Measurements from ENCODE around the gene CCDC188. TPM values are rescaled to one million over a fixed set of nuclear protein-coding genes. Genes with fewer than 3 reads are reported as not detected.

CCDC188 gene
- total and polyA plus RNA-seq, 4 donors = 0.63 to 4.0 (median 1.4) TPM

GRCh38 chr22:20124083-20124787, 26.6 kb downstream of the CCDC188 start:
- Histone ChIP-seq H3K36me3 (ENCODE audit: control insufficient read depth in 4 of 4, insufficient read depth in 4 of 4, low read length in 4 of 4) (peaks cover 2 to 50% (median 10%) of the 10 kb centered on the region in 4 donors), H3K9ac (ENCODE audit: insufficient read depth in 1 of 2, low read length in 2 of 2) (no peak overlapping the region), H3K4me3 (no peak overlapping the region), H3K9me3 (ENCODE audit: control insufficient read depth in 4 of 4, insufficient read depth in 3 of 4, low read length in 3 of 4) (no peaks in the 10 kb centered on the region), H3K27ac (ENCODE audit: low read depth in 1 of 2, low read length in 1 of 2) (no peak overlapping the region), H3K27me3 (ENCODE audit: control insufficient read depth in 3 of 3, insufficient read depth in 3 of 3, low read length in 2 of 3) (no peaks in the 10 kb centered on the region), H3K4me1 (ENCODE audit: control insufficient read depth in 5 of 5, insufficient read depth in 5 of 5, low read length in 5 of 5) (peaks cover 0 to 1% (median 0%) of the 10 kb centered on the region in 5 donors)
- ATAC-seq (ENCODE audit: insufficient read depth, low FRiP score) (no peak), DNase-seq (no peak)
- TF ChIP-seq CTCF (IDR thresholded peaks at IDR 0.05; ENCODE audit: control extremely low read depth, extremely low read depth) = no peak
- WGBS, 2 donors = 94 to 96% methylated on average over 11 of the region's 11 CpGs

DNA sequence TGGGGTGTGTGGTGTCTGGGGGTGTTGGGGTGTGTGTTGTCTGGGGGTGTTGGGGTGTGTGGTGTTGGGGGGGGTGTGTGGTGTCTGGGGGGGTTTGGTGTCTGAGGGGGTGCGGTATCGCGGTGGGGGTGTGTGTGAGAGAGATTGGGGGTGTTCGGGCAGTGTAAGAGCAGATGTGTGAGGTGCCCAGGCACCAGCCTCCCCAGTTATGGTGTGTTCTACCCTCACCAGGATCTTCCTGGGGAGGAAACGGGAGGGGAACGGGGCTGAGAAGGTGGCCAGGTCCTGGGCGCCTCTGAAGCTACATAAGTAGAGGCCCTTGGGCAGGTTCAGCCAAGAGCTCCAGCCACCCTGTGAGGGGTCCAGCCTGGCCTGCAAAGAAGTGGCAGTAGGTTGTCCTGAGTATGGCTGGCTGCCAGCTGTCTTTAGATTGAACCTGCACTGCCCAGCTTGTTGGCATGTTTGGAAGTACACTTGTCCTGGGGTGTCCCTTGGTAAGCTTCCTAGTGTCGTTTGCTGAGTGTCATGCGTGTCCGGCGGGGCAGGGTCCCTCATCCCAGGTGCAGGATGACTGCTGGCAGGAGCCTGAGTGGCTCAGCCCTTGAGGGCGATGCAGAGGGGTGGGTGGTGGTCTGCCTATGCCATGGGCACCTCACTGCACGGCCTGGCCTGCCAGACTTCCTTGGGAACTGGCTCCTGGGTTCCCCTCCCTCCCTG, 27.3 kb downstream of the CCDC188 start:
- no peak overlapping the region for H3K4me3 ChIP-seq
- H3K9me3 ChIP-seq (ENCODE audit: control insufficient read depth in 4 of 4, insufficient read depth in 3 of 4, low read length in 3 of 4) = no peaks in the 10 kb centered on the region
- H3K27ac ChIP-seq (ENCODE audit: low read depth in 1 of 2, low read length in 1 of 2) = no peak overlapping the region
- no peak for TF ChIP-seq CTCF (IDR thresholded peaks at IDR 0.05; ENCODE audit: control extremely low read depth, extremely low read depth)
- DNase-seq (no peak), ATAC-seq (ENCODE audit: insufficient read depth, low FRiP score) (no peak)
- peaks cover 2 to 8% (median 3%) of the 10 kb centered on the region in 5 donors for H3K4me1 ChIP-seq (ENCODE audit: control insufficient read depth in 5 of 5, insufficient read depth in 5 of 5, low read length in 5 of 5)
- H3K36me3 ChIP-seq (ENCODE audit: control insufficient read depth in 4 of 4, insufficient read depth in 4 of 4, low read length in 4 of 4) = peaks cover 2 to 52% (median 15%) of the 10 kb centered on the region in 4 donors
- WGBS, 2 donors = 93 to 95% methylated on average over 13 of the region's 13 CpGs
- no peak overlapping the region for H3K9ac ChIP-seq (ENCODE audit: insufficient read depth in 1 of 2, low read length in 2 of 2)
- H3K27me3 ChIP-seq (ENCODE audit: control insufficient read depth in 3 of 3, insufficient read depth in 3 of 3, low read length in 2 of 3) = no peaks in the 10 kb centered on the region

GRCh38 chr22:20121856-20122415, 28.9 kb downstream of the CCDC188 start:
- no peaks in the 10 kb centered on the region for H3K9me3 ChIP-seq (ENCODE audit: control insufficient read depth in 4 of 4, insufficient read depth in 3 of 4, low read length in 3 of 4)
- peaks cover 3 to 12% (median 5%) of the 10 kb centered on the region in 5 donors for H3K4me1 ChIP-seq (ENCODE audit: control insufficient read depth in 5 of 5, insufficient read depth in 5 of 5, low read length in 5 of 5)
- no peak for DNase-seq
- H3K9ac ChIP-seq (ENCODE audit: insufficient read depth in 1 of 2, low read length in 2 of 2) = no peak overlapping the region
- H3K36me3 ChIP-seq (ENCODE audit: control insufficient read depth in 4 of 4, insufficient read depth in 4 of 4, low read length in 4 of 4) = peaks cover 2 to 49% (median 15%) of the 10 kb centered on the region in 4 donors
- 96% methylated on average over 22 of the region's 22 CpGs for WGBS, 2 donors
- H3K4me3 ChIP-seq = no peak overlapping the region
- no peak overlapping the region for H3K27ac ChIP-seq (ENCODE audit: low read depth in 1 of 2, low read length in 1 of 2)
- no peak for ATAC-seq (ENCODE audit: insufficient read depth, low FRiP score)
- no peaks in the 10 kb centered on the region for H3K27me3 ChIP-seq (ENCODE audit: control insufficient read depth in 3 of 3, insufficient read depth in 3 of 3, low read length in 2 of 3)
- TF ChIP-seq CTCF (IDR thresholded peaks at IDR 0.05; ENCODE audit: control extremely low read depth, extremely low read depth) = no peak
